Neuronal stem cell (in vitro differentiated cells): ENCODE data around the gene VAMP2.

ENCODE experiments used
- DNase-seq: peaks from one replicate; pipeline ENCODE4 v3.0.0-alpha.2; 2013; ENCODE audit warnings: low spot score
- H2AFZ ChIP-seq: one replicate; pipeline ENCODE4 v1.6.1; 2013; ENCODE audit warnings: mild to moderate bottlenecking, low read length, inconsistent platforms
- H2AK5ac ChIP-seq: 2 replicates; pipeline ENCODE4 v1.6.1; 2013; ENCODE audit warnings: low read depth, mild to moderate bottlenecking, inconsistent platforms, low read length, moderate library complexity, mixed read lengths
- H2BK120ac ChIP-seq: 2 replicates; pipeline ENCODE4 v1.6.1; 2013; ENCODE audit warnings: low read depth, mild to moderate bottlenecking, inconsistent platforms, low read length, moderate library complexity, mixed read lengths
- H2BK12ac ChIP-seq: one replicate; pipeline ENCODE4 v1.6.1; 2013; ENCODE audit warnings: low read length, inconsistent platforms
- H2BK15ac ChIP-seq: 2 replicates; pipeline ENCODE4 v1.6.1; 2013; ENCODE audit warnings: mild to moderate bottlenecking, low read length, inconsistent platforms, mixed read lengths
- H2BK5ac ChIP-seq: one replicate; pipeline ENCODE4 v1.6.1; 2013; ENCODE audit warnings: inconsistent platforms, mild to moderate bottlenecking, low read length, moderate library complexity
- H3K14ac ChIP-seq: one replicate; pipeline ENCODE4 v1.6.1; 2013; ENCODE audit warnings: low read length, inconsistent platforms
- H3K18ac ChIP-seq: 2 replicates; pipeline ENCODE4 v1.6.1; 2013; ENCODE audit warnings: low read length, inconsistent platforms
- H3K23ac ChIP-seq: 2 replicates; pipeline ENCODE4 v1.6.1; 2013; ENCODE audit warnings: low read depth, mild to moderate bottlenecking, mixed read lengths, low read length, inconsistent platforms; ENCODE audit not compliant: poor library complexity
- H3K27ac ChIP-seq: replicated peaks from 3 replicates; pipeline ENCODE4 v1.5.1; 2013; ENCODE audit warnings: low read length, inconsistent platforms
- H3K27me3 ChIP-seq, 3 experiments: 2 replicates each; pipeline ENCODE4 v1.6.1; 2013; ENCODE audit warnings: low read length in 3 of 3, mild to moderate bottlenecking in 2 of 3, inconsistent platforms in 1 of 3, low read depth in 1 of 3, mixed read lengths in 1 of 3, moderate library complexity in 1 of 3; ENCODE audit not compliant: control insufficient read depth in 3 of 3, insufficient read depth in 3 of 3
- H3K36me3 ChIP-seq, 2 donors: replicated peaks in 1 of 2; 2 replicates each; pipeline ENCODE4 v1.6.1; 2013; ENCODE audit warnings: low read length in 2 of 2; ENCODE audit not compliant: control insufficient read depth in 2 of 2, insufficient read depth in 2 of 2
- H3K4ac ChIP-seq: 2 replicates; pipeline ENCODE4 v1.6.1; 2013; ENCODE audit warnings: inconsistent platforms, mild to moderate bottlenecking, low read length, moderate library complexity
- H3K4me1 ChIP-seq, 2 donors: 1 replicate in 1 of 2; 2 replicates in 1 of 2; pipeline ENCODE4 v1.6.1; 2013; ENCODE audit warnings: low read length in 2 of 2, low read depth in 1 of 2; ENCODE audit not compliant: control insufficient read depth in 2 of 2, insufficient read depth in 1 of 2
- H3K4me2 ChIP-seq: one replicate; pipeline ENCODE4 v1.6.1; 2013; ENCODE audit warnings: mild to moderate bottlenecking, low read length, inconsistent platforms; ENCODE audit not compliant: insufficient read depth, poor library complexity, severe bottlenecking
- H3K4me3 ChIP-seq, 2 donors: 2 replicates each; pipeline ENCODE4 v1.5.1; 2013; ENCODE audit warnings: low read length in 2 of 2, mild to moderate bottlenecking in 2 of 2, inconsistent platforms in 1 of 2, moderate library complexity in 1 of 2
- H3K79me1 ChIP-seq: one replicate; pipeline ENCODE4 v1.6.1; 2013; ENCODE audit warnings: low read depth, mild to moderate bottlenecking, inconsistent platforms, low read length, moderate library complexity
- H3K9ac ChIP-seq: one replicate; pipeline ENCODE4 v1.6.1; 2013; ENCODE audit warnings: mild to moderate bottlenecking, low read depth, low read length, inconsistent platforms; ENCODE audit not compliant: poor library complexity
- H3K9me3 ChIP-seq, 2 donors: replicated peaks in 1 of 2; 2 replicates each; pipeline versions ENCODE3 to v1.6.1; 2013; ENCODE audit warnings: low read length in 2 of 2, mild to moderate bottlenecking in 2 of 2, inconsistent platforms in 1 of 2, low read depth in 1 of 2, mixed read lengths in 1 of 2, moderate library complexity in 1 of 2; ENCODE audit not compliant: control insufficient read depth in 2 of 2, insufficient read depth in 1 of 2
- H4K8ac ChIP-seq: one replicate; pipeline ENCODE4 v1.6.1; 2013; ENCODE audit warnings: low read depth, mild to moderate bottlenecking, inconsistent platforms, low read length, moderate library complexity
- H4K91ac ChIP-seq: one replicate; pipeline ENCODE4 v1.6.1; 2013; ENCODE audit warnings: low read length, low read depth, mild to moderate bottlenecking, inconsistent platforms; ENCODE audit not compliant: poor library complexity
- WGBS, 2 donors: extraction: QIAGEN DNeasy Blood & Tissue Kit; methylation state at CpG; one replicate each; pipeline ENCODE4 v1.1.7; 2013; ENCODE audit warnings: missing lambda C conversion rate in 2 of 2, mixed read lengths in 1 of 2; ENCODE audit not compliant: insufficient read length in 2 of 2, insufficient replicate concordance in 1 of 2; ENCODE audit errors: extremely low coverage in 2 of 2; 5-methylcytosine and 5-hydroxymethylcytosine counted together

Gene VAMP2

DNA sequence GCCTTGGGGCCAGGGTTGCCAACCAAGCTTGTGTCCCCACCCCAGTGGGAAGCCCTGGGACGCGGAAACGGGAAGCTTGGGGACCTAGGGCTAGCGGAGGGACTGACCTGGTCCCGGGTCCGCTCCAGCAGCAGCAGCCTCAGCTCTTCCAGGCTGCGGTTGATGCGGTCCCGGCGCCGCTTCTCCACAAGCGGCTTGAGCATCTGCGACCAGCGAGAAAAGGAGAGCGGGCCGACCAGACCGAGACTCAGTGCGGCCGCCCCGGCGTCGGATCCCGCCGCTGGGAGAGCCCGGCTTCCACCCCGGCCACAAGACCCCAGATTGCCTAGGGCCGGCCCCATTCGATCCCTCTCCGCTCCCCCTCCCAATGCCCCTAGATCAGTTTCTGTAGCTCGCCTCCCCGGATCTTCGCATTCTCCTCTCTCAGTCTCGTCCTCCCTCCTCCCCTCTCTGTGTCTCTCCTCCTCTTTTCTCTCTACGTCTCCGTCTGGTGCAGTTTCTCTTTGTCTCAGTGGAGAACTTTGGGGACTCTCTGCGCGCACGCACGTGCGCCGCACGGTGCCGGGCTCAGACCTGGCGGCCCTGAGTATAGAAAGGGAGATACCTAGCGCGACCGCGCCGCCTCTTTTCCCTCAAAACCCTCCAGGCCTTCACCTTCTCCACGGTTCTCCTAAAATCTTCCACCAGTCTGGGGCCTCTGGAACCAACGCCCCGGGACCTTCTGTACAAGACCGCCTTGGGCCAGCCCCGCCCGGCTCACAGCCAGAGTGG is 39.6 kb downstream of the VAMP2 start:
- H3K9ac ChIP-seq = peak overlapping the region; percentile 55
- peaks cover 20 to 32% of the 10 kb centered on the region in 2 donors for H3K4me1 ChIP-seq
- H2BK12ac ChIP-seq = peak overlapping the region; percentile 44
- peak overlapping the region; percentile 12 for H3K23ac ChIP-seq
- no peaks in the 10 kb centered on the region for H3K79me1 ChIP-seq
- H3K18ac ChIP-seq = peak overlapping the region; percentile 91
- peak; percentile 27 for DNase-seq
- no peak overlapping the region for H3K4ac ChIP-seq
- H3K27ac ChIP-seq = no peak overlapping the region
- H3K4me3 ChIP-seq = peak overlapping the region; percentile 67 to 91
- no peak overlapping the region for H3K14ac ChIP-seq
- H2AFZ ChIP-seq = peak overlapping the region; percentile 86
- H2BK120ac ChIP-seq = no peak overlapping the region
- no peak overlapping the region for H4K8ac ChIP-seq
- peaks cover 14 to 49% (median 28%) of the 10 kb centered on the region in 3 experiments for H3K27me3 ChIP-seq
- H2AK5ac ChIP-seq = peak overlapping the region; percentile 54
- H3K36me3 ChIP-seq = no peaks in the 10 kb centered on the region
- H3K9me3 ChIP-seq = no peaks in the 10 kb centered on the region
- H2BK15ac ChIP-seq = no peak overlapping the region
- no peak overlapping the region for H4K91ac ChIP-seq
- peak overlapping the region; percentile 32 for H2BK5ac ChIP-seq
- peak overlapping the region; percentile 99 for H3K4me2 ChIP-seq
- WGBS, 2 donors = no CpG with 5 or more reads among the region's 55 CpGs

DNA sequence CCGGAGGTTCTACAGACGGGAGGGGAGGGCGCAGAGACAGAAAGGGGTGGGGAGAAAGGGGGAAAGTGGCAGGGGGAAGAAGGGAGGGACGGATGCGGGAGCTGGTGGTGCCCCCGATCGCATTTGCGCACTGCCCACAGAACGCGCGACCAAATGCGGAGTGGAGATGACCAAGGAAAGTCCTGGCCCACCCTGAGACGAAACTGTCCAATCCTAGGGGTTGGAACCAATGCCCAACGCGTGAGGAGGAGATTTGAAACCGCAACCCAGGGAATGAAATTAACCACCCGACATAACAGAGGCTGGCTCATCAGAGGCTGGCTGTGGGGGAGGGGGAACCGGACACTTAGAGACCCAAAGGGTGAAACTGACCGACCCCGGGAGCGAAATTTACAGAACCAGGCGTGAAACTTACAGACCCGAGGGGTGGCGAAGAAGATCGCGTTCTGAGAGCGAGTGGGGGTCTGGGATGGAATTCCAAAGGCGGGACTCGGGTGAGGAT is 40.3 kb downstream of the VAMP2 start:
- peak overlapping the region; percentile 67 to 91 for H3K4me3 ChIP-seq
- DNase-seq = no peak
- no peak overlapping the region for H3K4ac ChIP-seq
- no peaks in the 10 kb centered on the region for H3K9me3 ChIP-seq
- H2AFZ ChIP-seq = peak overlapping the region; percentile 86
- no peak overlapping the region for H4K8ac ChIP-seq
- H3K27ac ChIP-seq = no peak overlapping the region
- H2BK120ac ChIP-seq = no peak overlapping the region
- H3K14ac ChIP-seq = no peak overlapping the region
- peak overlapping the region; percentile 44 for H2BK12ac ChIP-seq
- H3K18ac ChIP-seq = peak overlapping the region; percentile 91
- H2AK5ac ChIP-seq = peak overlapping the region; percentile 47
- H3K4me1 ChIP-seq = peaks cover 22 to 34% of the 10 kb centered on the region in 2 donors
- peak overlapping the region; percentile 75 for H3K9ac ChIP-seq
- H3K27me3 ChIP-seq = peaks cover 14 to 53% (median 31%) of the 10 kb centered on the region in 3 experiments
- no peaks in the 10 kb centered on the region for H3K36me3 ChIP-seq
- H3K23ac ChIP-seq = peak overlapping the region; percentile 12
- peak overlapping the region; percentile 99 for H3K4me2 ChIP-seq
- H2BK5ac ChIP-seq = peak overlapping the region; percentile 32
- no peak overlapping the region for H4K91ac ChIP-seq
- WGBS, 2 donors = no CpG with 5 or more reads among the region's 29 CpGs
- H3K79me1 ChIP-seq = no peaks in the 10 kb centered on the region
- no peak overlapping the region for H2BK15ac ChIP-seq

DNA sequence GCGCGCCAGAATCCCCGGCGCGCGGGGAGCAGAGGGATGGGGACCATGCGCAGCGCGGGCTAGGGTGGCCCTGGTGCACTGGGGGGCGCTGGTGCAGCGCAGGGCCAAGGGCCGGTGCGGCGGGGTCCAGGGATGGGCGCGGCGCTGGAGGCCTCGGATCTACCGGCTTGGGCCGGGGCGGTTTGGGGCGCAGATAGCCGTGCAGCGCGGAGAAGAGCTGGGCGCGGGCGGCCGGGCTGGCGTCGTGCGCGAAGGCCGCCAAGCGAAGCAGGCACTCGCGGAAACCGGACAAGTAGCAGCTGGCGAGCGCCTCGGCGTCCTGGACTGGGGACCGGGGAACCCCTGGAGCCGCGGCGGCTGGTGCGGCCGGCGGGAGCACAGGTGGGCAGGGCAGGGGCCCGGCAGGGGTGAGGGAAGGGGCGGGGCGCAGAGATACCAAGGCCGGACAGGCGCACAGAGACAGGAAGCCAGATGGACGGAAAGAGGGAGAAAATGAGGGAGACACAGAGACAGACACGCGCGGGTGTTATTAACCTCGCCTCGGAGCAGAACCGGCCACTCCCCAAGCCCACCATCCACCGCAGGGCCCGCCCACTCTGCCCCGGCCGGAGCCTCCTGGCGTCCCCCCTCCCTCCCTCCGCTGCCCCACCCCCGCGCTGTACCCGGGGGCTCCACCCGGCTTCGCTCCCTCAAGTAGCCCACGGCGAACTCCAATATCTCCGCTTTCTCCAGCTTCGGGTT is 40.9 kb downstream of the VAMP2 start:
- no CpG with 5 or more reads among the region's 76 CpGs for WGBS, 2 donors
- H2BK12ac ChIP-seq = no peak overlapping the region
- H2AFZ ChIP-seq = peak overlapping the region; percentile 86
- no peak overlapping the region for H2BK15ac ChIP-seq
- H3K4ac ChIP-seq = no peak overlapping the region
- H3K27ac ChIP-seq = no peak overlapping the region
- no peak overlapping the region for H2BK120ac ChIP-seq
- H3K9ac ChIP-seq = peak overlapping the region; percentile 75
- H3K23ac ChIP-seq = no peak overlapping the region
- H3K4me1 ChIP-seq = peaks cover 21 to 33% of the 10 kb centered on the region in 2 donors
- no peak overlapping the region for H2AK5ac ChIP-seq
- H3K9me3 ChIP-seq = no peaks in the 10 kb centered on the region
- peak overlapping the region; percentile 6 for H2BK5ac ChIP-seq
- peak overlapping the region; percentile 67 to 91 for H3K4me3 ChIP-seq
- peak overlapping the region; percentile 91 for H3K18ac ChIP-seq
- H3K79me1 ChIP-seq = no peaks in the 10 kb centered on the region
- no peak overlapping the region for H3K14ac ChIP-seq
- no peak overlapping the region for H4K8ac ChIP-seq
- peaks cover 14 to 54% (median 35%) of the 10 kb centered on the region in 3 experiments for H3K27me3 ChIP-seq
- H3K36me3 ChIP-seq = no peaks in the 10 kb centered on the region
- H4K91ac ChIP-seq = no peak overlapping the region
- peak overlapping the region; percentile 99 for H3K4me2 ChIP-seq
- peak; percentile 84 for DNase-seq

DNA sequence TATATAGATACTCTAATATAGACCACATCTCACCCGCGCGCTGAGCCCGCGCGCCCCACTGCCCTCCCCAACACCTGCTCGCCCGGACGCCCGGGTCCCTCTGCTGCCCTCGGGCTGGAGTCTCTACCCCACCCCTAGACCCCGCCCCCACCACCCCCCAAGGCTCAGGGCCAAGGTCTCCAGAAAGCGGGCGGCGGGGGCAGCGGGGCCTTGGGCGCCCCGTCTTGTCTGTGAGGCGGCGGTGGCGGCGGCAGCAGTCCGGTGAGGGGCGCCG is 41.4 kb downstream of the VAMP2 start:
- Histone ChIP-seq H3K27me3 (peaks cover 14 to 56% (median 40%) of the 10 kb centered on the region in 3 experiments), H2AK5ac (no peak overlapping the region), H3K4ac (no peak overlapping the region), H3K9me3 (no peaks in the 10 kb centered on the region), H3K4me2 (peak overlapping the region; percentile 99), H3K14ac (no peak overlapping the region), H3K27ac (no peak overlapping the region), H3K4me1 (peaks cover 20 to 33% of the 10 kb centered on the region in 2 donors), H2BK5ac (no peak overlapping the region), H3K36me3 (no peaks in the 10 kb centered on the region), H4K91ac (no peak overlapping the region), H2BK120ac (no peak overlapping the region), H3K18ac (no peak overlapping the region), H3K23ac (no peak overlapping the region), H3K79me1 (no peaks in the 10 kb centered on the region), H4K8ac (no peak overlapping the region), H2AFZ (peak overlapping the region; percentile 86), H3K4me3 (peak overlapping the region; percentile 67 to 91), H3K9ac (no peak overlapping the region), H2BK15ac (no peak overlapping the region), H2BK12ac (no peak overlapping the region)
- WGBS, 2 donors = no CpG with 5 or more reads among the region's 25 CpGs
- no peak for DNase-seq
